Neuronal stem cell (in vitro differentiated cells): Measurements from ENCODE around the gene IFNA2.

ENCODE experiments used
- DNase-seq: peaks from one replicate; pipeline ENCODE4 v3.0.0-alpha.2; 2013; ENCODE audit warnings: low spot score
- H2AFZ ChIP-seq: one replicate; pipeline ENCODE4 v1.6.1; 2013; ENCODE audit warnings: mild to moderate bottlenecking, low read length, inconsistent platforms
- H2AK5ac ChIP-seq: 2 replicates; pipeline ENCODE4 v1.6.1; 2013; ENCODE audit warnings: low read depth, mild to moderate bottlenecking, inconsistent platforms, low read length, moderate library complexity, mixed read lengths
- H2BK120ac ChIP-seq: 2 replicates; pipeline ENCODE4 v1.6.1; 2013; ENCODE audit warnings: low read depth, mild to moderate bottlenecking, inconsistent platforms, low read length, moderate library complexity, mixed read lengths
- H2BK12ac ChIP-seq: one replicate; pipeline ENCODE4 v1.6.1; 2013; ENCODE audit warnings: low read length, inconsistent platforms
- H2BK15ac ChIP-seq: 2 replicates; pipeline ENCODE4 v1.6.1; 2013; ENCODE audit warnings: mild to moderate bottlenecking, low read length, inconsistent platforms, mixed read lengths
- H2BK5ac ChIP-seq: one replicate; pipeline ENCODE4 v1.6.1; 2013; ENCODE audit warnings: inconsistent platforms, mild to moderate bottlenecking, low read length, moderate library complexity
- H3K14ac ChIP-seq: one replicate; pipeline ENCODE4 v1.6.1; 2013; ENCODE audit warnings: low read length, inconsistent platforms
- H3K18ac ChIP-seq: 2 replicates; pipeline ENCODE4 v1.6.1; 2013; ENCODE audit warnings: low read length, inconsistent platforms
- H3K23ac ChIP-seq: 2 replicates; pipeline ENCODE4 v1.6.1; 2013; ENCODE audit warnings: low read depth, mild to moderate bottlenecking, mixed read lengths, low read length, inconsistent platforms; ENCODE audit not compliant: poor library complexity
- H3K27ac ChIP-seq: replicated peaks from 3 replicates; pipeline ENCODE4 v1.5.1; 2013; ENCODE audit warnings: low read length, inconsistent platforms
- H3K27me3 ChIP-seq, 3 experiments: 2 replicates each; pipeline ENCODE4 v1.6.1; 2013; ENCODE audit warnings: low read length in 3 of 3, mild to moderate bottlenecking in 2 of 3, inconsistent platforms in 1 of 3, low read depth in 1 of 3, mixed read lengths in 1 of 3, moderate library complexity in 1 of 3; ENCODE audit not compliant: control insufficient read depth in 3 of 3, insufficient read depth in 3 of 3
- H3K36me3 ChIP-seq, 2 donors: replicated peaks in 1 of 2; 2 replicates each; pipeline ENCODE4 v1.6.1; 2013; ENCODE audit warnings: low read length in 2 of 2; ENCODE audit not compliant: control insufficient read depth in 2 of 2, insufficient read depth in 2 of 2
- H3K4ac ChIP-seq: 2 replicates; pipeline ENCODE4 v1.6.1; 2013; ENCODE audit warnings: inconsistent platforms, mild to moderate bottlenecking, low read length, moderate library complexity
- H3K4me1 ChIP-seq, 2 donors: 1 replicate in 1 of 2; 2 replicates in 1 of 2; pipeline ENCODE4 v1.6.1; 2013; ENCODE audit warnings: low read length in 2 of 2, low read depth in 1 of 2; ENCODE audit not compliant: control insufficient read depth in 2 of 2, insufficient read depth in 1 of 2
- H3K4me2 ChIP-seq: one replicate; pipeline ENCODE4 v1.6.1; 2013; ENCODE audit warnings: mild to moderate bottlenecking, low read length, inconsistent platforms; ENCODE audit not compliant: insufficient read depth, poor library complexity, severe bottlenecking
- H3K4me3 ChIP-seq, 2 donors: 2 replicates each; pipeline ENCODE4 v1.5.1; 2013; ENCODE audit warnings: low read length in 2 of 2, mild to moderate bottlenecking in 2 of 2, inconsistent platforms in 1 of 2, moderate library complexity in 1 of 2
- H3K79me1 ChIP-seq: one replicate; pipeline ENCODE4 v1.6.1; 2013; ENCODE audit warnings: low read depth, mild to moderate bottlenecking, inconsistent platforms, low read length, moderate library complexity
- H3K9ac ChIP-seq: one replicate; pipeline ENCODE4 v1.6.1; 2013; ENCODE audit warnings: mild to moderate bottlenecking, low read depth, low read length, inconsistent platforms; ENCODE audit not compliant: poor library complexity
- H3K9me3 ChIP-seq, 2 donors: replicated peaks in 1 of 2; 2 replicates each; pipeline versions ENCODE3 to v1.6.1; 2013; ENCODE audit warnings: low read length in 2 of 2, mild to moderate bottlenecking in 2 of 2, inconsistent platforms in 1 of 2, low read depth in 1 of 2, mixed read lengths in 1 of 2, moderate library complexity in 1 of 2; ENCODE audit not compliant: control insufficient read depth in 2 of 2, insufficient read depth in 1 of 2
- H4K8ac ChIP-seq: one replicate; pipeline ENCODE4 v1.6.1; 2013; ENCODE audit warnings: low read depth, mild to moderate bottlenecking, inconsistent platforms, low read length, moderate library complexity
- H4K91ac ChIP-seq: one replicate; pipeline ENCODE4 v1.6.1; 2013; ENCODE audit warnings: low read length, low read depth, mild to moderate bottlenecking, inconsistent platforms; ENCODE audit not compliant: poor library complexity
- WGBS, 2 donors: extraction: QIAGEN DNeasy Blood & Tissue Kit; methylation state at CpG; one replicate each; pipeline ENCODE4 v1.1.7; 2013; ENCODE audit warnings: missing lambda C conversion rate in 2 of 2, mixed read lengths in 1 of 2; ENCODE audit not compliant: insufficient read length in 2 of 2, insufficient replicate concordance in 1 of 2; ENCODE audit errors: extremely low coverage in 2 of 2; 5-methylcytosine and 5-hydroxymethylcytosine counted together

Gene IFNA2

GRCh38 chr9:21404146-21404545, 18.9 kb upstream of the IFNA2 start:
- no peak overlapping the region for H2BK15ac ChIP-seq
- H3K27ac ChIP-seq = no peak overlapping the region
- no peak overlapping the region for H3K18ac ChIP-seq
- no peak overlapping the region for H4K8ac ChIP-seq
- no peak overlapping the region for H4K91ac ChIP-seq
- no peak overlapping the region for H2AK5ac ChIP-seq
- H3K79me1 ChIP-seq = no peaks in the 10 kb centered on the region
- no peaks in the 10 kb centered on the region for H3K9me3 ChIP-seq
- peaks cover 0 to 48% (median 13%) of the 10 kb centered on the region in 3 experiments for H3K27me3 ChIP-seq
- no peaks in the 10 kb centered on the region for H3K36me3 ChIP-seq
- H3K14ac ChIP-seq = no peak overlapping the region
- no peak overlapping the region for H2BK12ac ChIP-seq
- no peak overlapping the region for H2AFZ ChIP-seq
- no peak overlapping the region for H3K4me3 ChIP-seq
- H3K4ac ChIP-seq = no peak overlapping the region
- H3K4me2 ChIP-seq = no peak overlapping the region
- DNase-seq = no peak
- no peak overlapping the region for H3K23ac ChIP-seq
- peaks cover 0 to 3% of the 10 kb centered on the region in 2 donors for H3K4me1 ChIP-seq
- WGBS, 2 donors = no CpG with 5 or more reads among the region's 3 CpGs
- H2BK5ac ChIP-seq = no peak overlapping the region
- H2BK120ac ChIP-seq = no peak overlapping the region
- no peak overlapping the region for H3K9ac ChIP-seq

- H2AK5ac ChIP-seq = no peak overlapping the region
- no peak overlapping the region for H2BK5ac ChIP-seq
- peak overlapping the region; percentile 82 for H2AFZ ChIP-seq
- peak; percentile 31 for DNase-seq
- H3K14ac ChIP-seq = peak overlapping the region; percentile 32
- H2BK12ac ChIP-seq = no peak overlapping the region
- H4K91ac ChIP-seq = no peak overlapping the region
- no CpG with 5 or more reads among the region's 53 CpGs for WGBS, 2 donors
- peaks cover 0 to 60% (median 16%) of the 10 kb centered on the region in 3 experiments for H3K27me3 ChIP-seq
- no peaks in the 10 kb centered on the region for H3K79me1 ChIP-seq
- no peak overlapping the region for H3K4ac ChIP-seq
- H3K9ac ChIP-seq = no peak overlapping the region
- no peaks in the 10 kb centered on the region for H3K36me3 ChIP-seq
- H3K4me2 ChIP-seq = peak overlapping the region; percentile 97
- H3K27ac ChIP-seq = no peak overlapping the region
- peak overlapping the region; percentile 7 to 74 for H3K4me3 ChIP-seq
- H2BK120ac ChIP-seq = no peak overlapping the region
- H3K9me3 ChIP-seq = no peaks in the 10 kb centered on the region
- no peak overlapping the region for H3K18ac ChIP-seq
- H3K23ac ChIP-seq = no peak overlapping the region
- H4K8ac ChIP-seq = no peak overlapping the region
- peaks cover 0 to 3% of the 10 kb centered on the region in 2 donors for H3K4me1 ChIP-seq
- H2BK15ac ChIP-seq = no peak overlapping the region
Observed at GRCh38 chr9:21402386-21403251, 17.4 kb upstream of the IFNA2 start.

- H3K4me1 ChIP-seq = peaks cover 0 to 5% of the 10 kb centered on the region in 2 donors
- WGBS, 2 donors = no CpG with 5 or more reads among the region's 3 CpGs
- no peak overlapping the region for H3K14ac ChIP-seq
- no peak overlapping the region for H4K91ac ChIP-seq
- H3K18ac ChIP-seq = no peak overlapping the region
- H3K4me2 ChIP-seq = no peak overlapping the region
- no peak overlapping the region for H2BK120ac ChIP-seq
- H3K9ac ChIP-seq = no peak overlapping the region
- H3K4me3 ChIP-seq = no peak overlapping the region
- H3K79me1 ChIP-seq = no peaks in the 10 kb centered on the region
- no peak overlapping the region for H2AFZ ChIP-seq
- H2BK12ac ChIP-seq = no peak overlapping the region
- no peak overlapping the region for H2BK5ac ChIP-seq
- peaks cover 0 to 68% (median 18%) of the 10 kb centered on the region in 3 experiments for H3K27me3 ChIP-seq
- H2BK15ac ChIP-seq = no peak overlapping the region
- no peak overlapping the region for H3K23ac ChIP-seq
- no peak overlapping the region for H4K8ac ChIP-seq
- no peaks in the 10 kb centered on the region for H3K9me3 ChIP-seq
- no peak overlapping the region for H3K4ac ChIP-seq
- no peak overlapping the region for H3K27ac ChIP-seq
- H3K36me3 ChIP-seq = no peaks in the 10 kb centered on the region
- DNase-seq = no peak
- no peak overlapping the region for H2AK5ac ChIP-seq
Observed at GRCh38 chr9:21399956-21400355, 14.8 kb upstream of the IFNA2 start.

- no peak overlapping the region for H3K23ac ChIP-seq
- no peak overlapping the region for H3K4me2 ChIP-seq
- no peak overlapping the region for H3K18ac ChIP-seq
- H2BK12ac ChIP-seq = no peak overlapping the region
- no peak overlapping the region for H3K4me3 ChIP-seq
- no peak overlapping the region for H2BK5ac ChIP-seq
- no peak overlapping the region for H3K14ac ChIP-seq
- H3K9ac ChIP-seq = no peak overlapping the region
- H2BK120ac ChIP-seq = no peak overlapping the region
- H2AK5ac ChIP-seq = no peak overlapping the region
- H3K36me3 ChIP-seq = no peaks in the 10 kb centered on the region
- peaks cover 0 to 67% (median 18%) of the 10 kb centered on the region in 3 experiments for H3K27me3 ChIP-seq
- no peaks in the 10 kb centered on the region for H3K79me1 ChIP-seq
- no peak overlapping the region for H3K4ac ChIP-seq
- H4K8ac ChIP-seq = no peak overlapping the region
- no peak overlapping the region for H2AFZ ChIP-seq
- DNase-seq = no peak
- no CpG with 5 or more reads among the region's 5 CpGs for WGBS, 2 donors
- no peak overlapping the region for H3K27ac ChIP-seq
- H2BK15ac ChIP-seq = no peak overlapping the region
- H3K4me1 ChIP-seq = peaks cover 0 to 5% of the 10 kb centered on the region in 2 donors
- no peaks in the 10 kb centered on the region for H3K9me3 ChIP-seq
- no peak overlapping the region for H4K91ac ChIP-seq
Observed at GRCh38 chr9:21398955-21399489, 13.8 kb upstream of the IFNA2 start.
